Panc1 (cell line): ENCODE data around the gene GJD4. TPM values are rescaled to one million over a fixed set of nuclear protein-coding genes. Genes with fewer than 3 reads are reported as not detected.

ENCODE experiments used
- ATAC-seq: fragments of 200-7000 bp; cut with Tn5 transposase; 2 replicates; pipeline ENCODE4 v1.9.1; 2020; ENCODE audit warnings: mild to moderate bottlenecking, moderate library complexity
- BruUV-seq: library from RNA; stranded (reverse); fragments of 400-500 nt; replicated peaks from 2 replicates; lab custom pipeline; 2021; lab: Mats Ljungman, UMichigan
- CTCF ChIA-PET: fragments of 300-600 bp; sonication (Branson Sonifier 250); formaldehyde crosslinking; loops from one replicate; lab custom pipeline; 2022; ENCODE audit warnings: antibody characterized with exemption; lab: Charles Lee
- POLR2A ChIA-PET: fragments of 300-600 bp; sonication (Branson Sonifier 250); formaldehyde crosslinking; loops from one replicate; lab custom pipeline; 2022; ENCODE audit warnings: antibody characterized with exemption; lab: Charles Lee
- DNase-seq: peaks from one replicate; pipeline ENCODE4 v3.0.0-alpha.2; 2010; ENCODE audit warnings: low read depth, low spot score
- H3K27ac ChIP-seq: 2 replicates; pipeline ENCODE4 v1.5.1; 2011; ENCODE audit warnings: mild to moderate bottlenecking, low read length, inconsistent platforms
- H3K27me3 ChIP-seq: fragments of 200-500 bp; sonication (Bioruptor generic); 2 replicates; pipeline ENCODE4 v1.6.0; 2014; ENCODE audit warnings: low read length, inconsistent platforms; ENCODE audit not compliant: control insufficient read depth, insufficient read depth
- H3K36me3 ChIP-seq: fragments of 200-500 bp; sonication (Bioruptor generic); 2 replicates; pipeline ENCODE4 v1.5.1; 2014; ENCODE audit warnings: inconsistent platforms, mild to moderate bottlenecking, low read length, moderate library complexity; ENCODE audit not compliant: control insufficient read depth, insufficient read depth
- H3K4me1 ChIP-seq: 2 replicates; pipeline ENCODE4 v1.5.1; 2011; ENCODE audit warnings: inconsistent platforms, mild to moderate bottlenecking, low read length, moderate library complexity; ENCODE audit not compliant: control insufficient read depth, insufficient read depth
- H3K4me3 ChIP-seq, 2 experiments: 2 replicates each; pipeline ENCODE4 v1.5.1; 2011 to 2012; ENCODE audit warnings: low read depth in 2 of 2, low read length in 2 of 2, mild to moderate bottlenecking in 2 of 2, inconsistent platforms in 1 of 2, moderate library complexity in 1 of 2
- H3K9me3 ChIP-seq: fragments of 200-500 bp; sonication (Bioruptor generic); 2 replicates; pipeline ENCODE4 v1.5.1; 2014; ENCODE audit warnings: low read depth, mild to moderate bottlenecking, inconsistent platforms, low read length, moderate library complexity; ENCODE audit not compliant: control insufficient read depth, insufficient read depth
- POLR2AphosphoS5 ChIP-seq: IDR thresholded peaks from 2 replicates; pipeline ENCODE4 v1.6.1; 2012; ENCODE audit warnings: mild to moderate bottlenecking, low read depth, low read length, moderate library complexity
- REST ChIP-seq, 2 experiments: IDR thresholded peaks; 2 replicates each; pipeline ENCODE4 v1.6.1; 2011 to 2012; ENCODE audit warnings: low read depth in 2 of 2, control low read depth in 1 of 2, low read length in 1 of 2, mild to moderate bottlenecking in 1 of 2, moderate library complexity in 1 of 2; ENCODE audit not compliant: insufficient read depth in 1 of 2
- SIN3A ChIP-seq: IDR thresholded peaks from 2 replicates; pipeline ENCODE4 v1.6.1; 2012; ENCODE audit warnings: low read depth, mild to moderate bottlenecking, low read length, moderate library complexity, borderline replicate concordance; ENCODE audit not compliant: insufficient read depth
- TCF7L2 ChIP-seq: IDR thresholded peaks from 2 replicates; pipeline ENCODE4 v1.6.1; 2011; ENCODE audit warnings: mild to moderate bottlenecking, low read depth, low read length, inconsistent platforms
- in situ Hi-C: cut with HindIII; loops from 2 replicates; pipeline ENCODE4 v1.10.0; 2016; ENCODE audit warnings: low sequenced_read_pairs, low pct_unique_long_range_greater_than_20kb
- intact Hi-C: fragments of 100-400 bp; cut with micrococcal nuclease; formaldehyde crosslinking; loops from one replicate; pipeline ENCODE4 v1.10.0; 2022; ENCODE audit not compliant: unreplicated experiment
- total RNA-seq: library from RNA; stranded (reverse); gene quantifications from one replicate; pipeline ENCODE4 v1.2.1, GENCODE V29; 2021; ENCODE audit not compliant: unreplicated experiment
- TF ChIP-seq, protein P1 (sequence below): fragments of 450-650 bp; IDR thresholded peaks from 2 replicates; pipeline ENCODE4 v1.5.1; 2017; ENCODE audit warnings: mild to moderate bottlenecking

Gene GJD4
- total RNA-seq, 1 experiment from 2014 or later, result not detected

- in situ Hi-C loops (no loop called here), intact Hi-C loops (no loop called here)
- CTCF ChIA-PET, result no interaction called here
- no peaks in the 10 kb centered on the region for H3K36me3 ChIP-seq
- H3K4me1 ChIP-seq, result no peaks in the 10 kb centered on the region
- H3K4me3 ChIP-seq, result no peak overlapping the region
- no peaks in the 10 kb centered on the region for H3K9me3 ChIP-seq
- no peak overlapping the region for H3K27ac ChIP-seq
- BruUV-seq, result no TSS peak
- TF ChIP-seq REST (IDR thresholded peaks at IDR 0.05; ENCODE audit: insufficient read depth in 1 of 2, low read depth in 2 of 2, low read length in 1 of 2) (no peak), SIN3A (no peak), POLR2AphosphoS5 (no peak), TCF7L2 (no peak)
- TF ChIP-seq, protein P1, sequence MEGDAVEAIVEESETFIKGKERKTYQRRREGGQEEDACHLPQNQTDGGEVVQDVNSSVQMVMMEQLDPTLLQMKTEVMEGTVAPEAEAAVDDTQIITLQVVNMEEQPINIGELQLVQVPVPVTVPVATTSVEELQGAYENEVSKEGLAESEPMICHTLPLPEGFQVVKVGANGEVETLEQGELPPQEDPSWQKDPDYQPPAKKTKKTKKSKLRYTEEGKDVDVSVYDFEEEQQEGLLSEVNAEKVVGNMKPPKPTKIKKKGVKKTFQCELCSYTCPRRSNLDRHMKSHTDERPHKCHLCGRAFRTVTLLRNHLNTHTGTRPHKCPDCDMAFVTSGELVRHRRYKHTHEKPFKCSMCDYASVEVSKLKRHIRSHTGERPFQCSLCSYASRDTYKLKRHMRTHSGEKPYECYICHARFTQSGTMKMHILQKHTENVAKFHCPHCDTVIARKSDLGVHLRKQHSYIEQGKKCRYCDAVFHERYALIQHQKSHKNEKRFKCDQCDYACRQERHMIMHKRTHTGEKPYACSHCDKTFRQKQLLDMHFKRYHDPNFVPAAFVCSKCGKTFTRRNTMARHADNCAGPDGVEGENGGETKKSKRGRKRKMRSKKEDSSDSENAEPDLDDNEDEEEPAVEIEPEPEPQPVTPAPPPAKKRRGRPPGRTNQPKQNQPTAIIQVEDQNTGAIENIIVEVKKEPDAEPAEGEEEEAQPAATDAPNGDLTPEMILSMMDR, result no peak
- H3K27me3 ChIP-seq, result no peaks in the 10 kb centered on the region
- DNase-seq, result no peak
- POLR2A ChIA-PET, result no interaction called here
- ATAC-seq, result no peak
These were observed 26.0 kb upstream of the GJD4 start for GRCh38 chr10:35579116-35579515.

DNA sequence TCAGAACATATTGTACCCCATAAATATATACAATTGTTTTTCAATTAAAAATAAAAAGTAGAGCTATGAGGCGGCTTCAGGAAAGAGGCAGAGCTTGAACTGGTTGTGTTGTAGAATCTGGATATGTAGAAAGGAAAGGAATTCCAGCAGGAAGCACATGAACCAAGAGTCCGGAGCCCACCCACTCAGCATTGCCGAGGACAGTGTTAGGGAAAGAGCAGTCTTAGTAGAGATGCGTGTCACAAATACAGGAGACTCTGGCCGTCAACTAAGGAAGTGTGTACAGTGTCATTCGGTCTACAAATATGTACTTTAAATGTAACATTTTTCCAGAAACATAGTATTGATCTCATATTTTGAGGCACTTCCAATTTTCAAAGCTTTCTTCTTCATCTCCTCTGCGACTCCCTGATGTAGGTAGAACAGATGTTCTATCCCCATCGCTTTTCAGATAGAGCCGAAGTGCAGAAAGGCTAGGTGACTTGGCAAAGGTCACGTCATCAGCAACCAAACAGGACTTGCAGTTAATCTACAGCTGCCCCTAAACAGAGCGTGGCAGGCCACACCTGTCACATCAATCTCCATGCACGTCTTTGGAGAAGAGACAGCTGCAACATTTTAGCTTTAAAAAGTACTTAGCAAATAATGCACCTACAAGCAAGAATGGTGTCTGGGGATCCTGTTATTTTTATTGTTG is 25.3 kb upstream of the GJD4 start:
- H3K4me1 ChIP-seq, result no peaks in the 10 kb centered on the region
- H3K27ac ChIP-seq, result no peak overlapping the region
- TF ChIP-seq REST (IDR thresholded peaks at IDR 0.05; ENCODE audit: insufficient read depth in 1 of 2, low read depth in 2 of 2, low read length in 1 of 2) (no peak), POLR2AphosphoS5 (no peak), SIN3A (no peak), TCF7L2 (no peak)
- TF ChIP-seq, protein P1, result no peak
- no TSS peak for BruUV-seq
- no peaks in the 10 kb centered on the region for H3K36me3 ChIP-seq
- POLR2A ChIA-PET, result no interaction called here
- no peaks in the 10 kb centered on the region for H3K9me3 ChIP-seq
- in situ Hi-C loops (no loop called here), intact Hi-C loops (no loop called here)
- no peak overlapping the region for H3K4me3 ChIP-seq
- ATAC-seq, result no peak
- H3K27me3 ChIP-seq, result no peaks in the 10 kb centered on the region
- no peak for DNase-seq
- CTCF ChIA-PET, result no interaction called here
